Neural progenitor cell (in vitro differentiated cells): ENCODE data around the gene PATJ.

Experiments
- CTCF ChIP-seq: fragments of 200-600 bp; sonication (generic); IDR thresholded peaks from 2 replicates; pipeline ENCODE4 v1.5.1; 2017; ENCODE audit warnings: antibody characterized with exemption, mild to moderate bottlenecking
- EZH2 ChIP-seq: fragments of 200-600 bp; sonication (generic); IDR thresholded peaks from 2 replicates; pipeline ENCODE4 v1.6.1; 2017; ENCODE audit warnings: antibody characterized with exemption, mild to moderate bottlenecking, moderate library complexity

DNA sequence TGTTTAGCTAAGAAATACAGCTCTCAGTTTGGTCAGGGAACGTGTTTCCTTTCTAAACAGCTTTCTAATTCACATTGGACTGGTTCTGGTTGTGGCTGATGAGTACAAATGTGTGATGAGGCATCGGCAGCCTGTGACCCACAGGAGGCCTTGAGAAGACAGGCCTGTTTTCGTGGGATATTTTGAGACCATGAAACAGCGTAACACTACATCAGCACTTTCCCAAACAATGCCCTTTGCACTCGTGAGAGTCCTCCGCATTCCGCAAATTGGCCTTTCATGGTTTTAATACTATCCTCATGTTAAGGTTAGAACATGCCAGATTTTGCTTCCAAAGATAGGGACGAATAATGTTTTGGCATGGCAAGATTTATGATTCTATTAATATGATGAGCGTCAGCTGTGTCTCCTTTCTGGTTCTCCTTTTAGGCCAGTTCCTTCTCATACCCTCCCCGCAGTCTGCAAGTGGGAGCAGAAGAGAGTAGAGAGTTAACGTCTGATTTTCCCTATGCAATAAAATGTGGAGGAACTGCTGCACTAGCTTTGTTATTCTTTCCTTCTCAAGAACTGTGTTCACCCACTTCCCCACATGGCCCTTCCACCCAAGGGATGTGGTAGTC lies 368.0 kb downstream of the PATJ start:
- no peak for TF ChIP-seq EZH2
- TF ChIP-seq CTCF: no peak
